HepG2 (cell line): Measurements from ENCODE around the gene ZNF213. TPM values are rescaled to one million over a fixed set of nuclear protein-coding genes. Genes with fewer than 3 reads are reported as not detected.
A peak's percentile ranks its signal among the peaks of the same experiment; 100 is the strongest.

Experiments
- ARID2 ChIP-seq: sonication (generic); formaldehyde crosslinking; IDR thresholded peaks from 2 replicates; pipeline ENCODE4 v1.8.1; 2022; ENCODE audit warnings: mild to moderate bottlenecking, missing genetic modification reagents, borderline replicate concordance
- ASH2L ChIP-seq: fragments of 300-600, 200-600 bp; sonication (generic); IDR thresholded peaks from 2 replicates; pipeline ENCODE4 v1.7.0; 2017; ENCODE audit warnings: low read depth, mild to moderate bottlenecking, moderate library complexity, mixed read lengths, low read length; ENCODE audit not compliant: insufficient read length
- ATM ChIP-seq: fragments of 450-650 bp; IDR thresholded peaks from 2 replicates; pipeline ENCODE4 v1.7.1; 2017; ENCODE audit warnings: mild to moderate bottlenecking, borderline replicate concordance
- FOXO1 ChIP-seq: sonication (generic); formaldehyde crosslinking; IDR thresholded peaks from 2 replicates; pipeline ENCODE4 v1.4.0; 2020; ENCODE audit warnings: missing genetic modification reagents
- HNRNPL ChIP-seq: fragments of 200-400 bp; formaldehyde crosslinking; IDR thresholded peaks from 2 replicates; pipeline ENCODE4 v1.6.1; 2017; ENCODE audit warnings: mild to moderate bottlenecking, low read depth, low read length
- ISX ChIP-seq: sonication (generic); formaldehyde crosslinking; conservative IDR thresholded peaks from 2 replicates; pipeline ENCODE4 v1.5.0; 2020; ENCODE audit warnings: missing genetic modification reagents
- PHB2 ChIP-seq: fragments of 450-650 bp; IDR thresholded peaks from 2 replicates; pipeline ENCODE4 v1.6.1; 2018; ENCODE audit not compliant: partially characterized antibody
- PHF8 ChIP-seq: sonication (generic); formaldehyde crosslinking; IDR thresholded peaks from 2 replicates; pipeline ENCODE4 v1.5.0; 2020; ENCODE audit warnings: missing genetic modification reagents
- REXO4 ChIP-seq: sonication (generic); formaldehyde crosslinking; IDR thresholded peaks from 2 replicates; pipeline ENCODE4 v1.8.0; 2022; ENCODE audit warnings: missing genetic modification reagents, mild to moderate bottlenecking, borderline replicate concordance
- TMF1 ChIP-seq: sonication (generic); formaldehyde crosslinking; IDR thresholded peaks from 2 replicates; pipeline ENCODE4 v1.8.1; 2022; ENCODE audit warnings: low read depth, missing genetic modification reagents
- XRCC5 ChIP-seq: fragments of 200-400 bp; formaldehyde crosslinking; optimal IDR thresholded peaks from 2 replicates; pipeline ENCODE3; 2017; ENCODE audit warnings: mild to moderate bottlenecking, low read length
- ZNF17 ChIP-seq: sonication (generic); formaldehyde crosslinking; IDR thresholded peaks from 2 replicates; pipeline ENCODE4 v1.5.0; 2020; ENCODE audit warnings: mild to moderate bottlenecking, missing genetic modification reagents
- ZNF18 ChIP-seq: sonication (generic); formaldehyde crosslinking; IDR thresholded peaks from 2 replicates; pipeline ENCODE4 v1.8.0; 2022; ENCODE audit warnings: mild to moderate bottlenecking, missing genetic modification reagents; ENCODE audit not compliant: insufficient replicate concordance
- ZNF260 ChIP-seq: sonication (generic); formaldehyde crosslinking; IDR thresholded peaks from 2 replicates; pipeline ENCODE4 v1.4.0; 2020; ENCODE audit warnings: missing genetic modification reagents, low read depth, mild to moderate bottlenecking, borderline replicate concordance
- ZNF513 ChIP-seq: sonication (generic); formaldehyde crosslinking; conservative IDR thresholded peaks from 2 replicates; pipeline ENCODE4 v1.5.0; 2020; ENCODE audit warnings: missing genetic modification reagents
- ZNF713 ChIP-seq: sonication (generic); formaldehyde crosslinking; IDR thresholded peaks from 2 replicates; pipeline ENCODE4 v1.4.0; 2020; ENCODE audit warnings: mild to moderate bottlenecking, missing genetic modification reagents
- ZNF75D ChIP-seq: sonication (generic); formaldehyde crosslinking; IDR thresholded peaks from 2 replicates; pipeline ENCODE4 v1.8.1; 2023; ENCODE audit warnings: missing genetic modification reagents, mild to moderate bottlenecking, borderline replicate concordance
- ZNF891 ChIP-seq: sonication (generic); formaldehyde crosslinking; IDR thresholded peaks from 2 replicates; pipeline ENCODE4 v1.5.0; 2020; ENCODE audit warnings: mild to moderate bottlenecking, missing genetic modification reagents
- polyA plus RNA-seq, 8 experiments: library from polyadenylated mRNA; depleted of rRNA in 3 of 8; stranded (reverse) in 7 of 8; unstranded in 1 of 8; fragments of >200 nt; fragmentation: Illumina TruSeq in 4 of 8; extraction: Trizol in 4 of 8; gene quantifications; 2 replicates each; pipeline versions ENCODE4 v1.2.1 to v1.2.3, GENCODE V29; 2011 to 2016; ENCODE audit warnings: low read depth in 4 of 8, missing spikeins in 1 of 8, mixed read lengths in 1 of 8; ENCODE audit not compliant: insufficient read depth in 1 of 8
- total RNA-seq, 5 experiments: library from RNA; depleted of rRNA; stranded (reverse); fragments of >200 nt; fragmentation: Illumina TruSeq; extraction: Trizol; gene quantifications; 2 replicates each; pipeline ENCODE4 v1.2.3, GENCODE V29; 2016; ENCODE audit warnings: low read depth in 1 of 5
- TF ChIP-seq, protein P1 (sequence below): sonication (generic); formaldehyde crosslinking; IDR thresholded peaks from 2 replicates; pipeline ENCODE4 v1.8.1; 2022; ENCODE audit warnings: low read depth, mild to moderate bottlenecking, missing genetic modification reagents
- TF ChIP-seq, protein P2 (sequence below): sonication (generic); formaldehyde crosslinking; IDR thresholded peaks from 2 replicates; pipeline ENCODE4 v1.4.0; 2020; ENCODE audit warnings: missing genetic modification reagents
- TF ChIP-seq, protein P3 (sequence below): sonication (generic); formaldehyde crosslinking; IDR thresholded peaks from 2 replicates; pipeline ENCODE4 v1.4.0; 2020; ENCODE audit warnings: missing genetic modification reagents

The ZNF213 gene
- total and polyA plus RNA-seq, 2 of the 13 experiments (the other 11 are each of a cell fraction or from before 2014, with no cell fraction given): 0.59 to 0.97 TPM

GRCh38 chr16:3131755-3132377 is 3.0 kb upstream of the ZNF213 start (continued):
- TF ChIP-seq, protein P1, sequence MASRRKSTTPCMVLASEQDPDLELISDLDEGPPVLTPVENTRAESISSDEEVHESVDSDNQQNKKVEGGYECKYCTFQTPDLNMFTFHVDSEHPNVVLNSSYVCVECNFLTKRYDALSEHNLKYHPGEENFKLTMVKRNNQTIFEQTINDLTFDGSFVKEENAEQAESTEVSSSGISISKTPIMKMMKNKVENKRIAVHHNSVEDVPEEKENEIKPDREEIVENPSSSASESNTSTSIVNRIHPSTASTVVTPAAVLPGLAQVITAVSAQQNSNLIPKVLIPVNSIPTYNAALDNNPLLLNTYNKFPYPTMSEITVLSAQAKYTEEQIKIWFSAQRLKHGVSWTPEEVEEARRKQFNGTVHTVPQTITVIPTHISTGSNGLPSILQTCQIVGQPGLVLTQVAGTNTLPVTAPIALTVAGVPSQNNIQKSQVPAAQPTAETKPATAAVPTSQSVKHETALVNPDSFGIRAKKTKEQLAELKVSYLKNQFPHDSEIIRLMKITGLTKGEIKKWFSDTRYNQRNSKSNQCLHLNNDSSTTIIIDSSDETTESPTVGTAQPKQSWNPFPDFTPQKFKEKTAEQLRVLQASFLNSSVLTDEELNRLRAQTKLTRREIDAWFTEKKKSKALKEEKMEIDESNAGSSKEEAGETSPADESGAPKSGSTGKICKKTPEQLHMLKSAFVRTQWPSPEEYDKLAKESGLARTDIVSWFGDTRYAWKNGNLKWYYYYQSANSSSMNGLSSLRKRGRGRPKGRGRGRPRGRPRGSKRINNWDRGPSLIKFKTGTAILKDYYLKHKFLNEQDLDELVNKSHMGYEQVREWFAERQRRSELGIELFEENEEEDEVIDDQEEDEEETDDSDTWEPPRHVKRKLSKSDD (CRISPR knock-in tag): no peak
- no peak for TF ChIP-seq ZNF75D
- no peak for TF ChIP-seq ZNF260 (CRISPR knock-in tag)
- TF ChIP-seq PHB2: no peak
- TF ChIP-seq XRCC5: peak; percentile 59
- TF ChIP-seq, protein P2, sequence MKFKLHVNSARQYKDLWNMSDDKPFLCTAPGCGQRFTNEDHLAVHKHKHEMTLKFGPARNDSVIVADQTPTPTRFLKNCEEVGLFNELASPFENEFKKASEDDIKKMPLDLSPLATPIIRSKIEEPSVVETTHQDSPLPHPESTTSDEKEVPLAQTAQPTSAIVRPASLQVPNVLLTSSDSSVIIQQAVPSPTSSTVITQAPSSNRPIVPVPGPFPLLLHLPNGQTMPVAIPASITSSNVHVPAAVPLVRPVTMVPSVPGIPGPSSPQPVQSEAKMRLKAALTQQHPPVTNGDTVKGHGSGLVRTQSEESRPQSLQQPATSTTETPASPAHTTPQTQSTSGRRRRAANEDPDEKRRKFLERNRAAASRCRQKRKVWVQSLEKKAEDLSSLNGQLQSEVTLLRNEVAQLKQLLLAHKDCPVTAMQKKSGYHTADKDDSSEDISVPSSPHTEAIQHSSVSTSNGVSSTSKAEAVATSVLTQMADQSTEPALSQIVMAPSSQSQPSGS: no peak
- no peak for TF ChIP-seq TMF1 (CRISPR knock-in tag)
- no peak for TF ChIP-seq HNRNPL
- TF ChIP-seq ZNF17 (CRISPR knock-in tag): no peak
- TF ChIP-seq, protein P3, sequence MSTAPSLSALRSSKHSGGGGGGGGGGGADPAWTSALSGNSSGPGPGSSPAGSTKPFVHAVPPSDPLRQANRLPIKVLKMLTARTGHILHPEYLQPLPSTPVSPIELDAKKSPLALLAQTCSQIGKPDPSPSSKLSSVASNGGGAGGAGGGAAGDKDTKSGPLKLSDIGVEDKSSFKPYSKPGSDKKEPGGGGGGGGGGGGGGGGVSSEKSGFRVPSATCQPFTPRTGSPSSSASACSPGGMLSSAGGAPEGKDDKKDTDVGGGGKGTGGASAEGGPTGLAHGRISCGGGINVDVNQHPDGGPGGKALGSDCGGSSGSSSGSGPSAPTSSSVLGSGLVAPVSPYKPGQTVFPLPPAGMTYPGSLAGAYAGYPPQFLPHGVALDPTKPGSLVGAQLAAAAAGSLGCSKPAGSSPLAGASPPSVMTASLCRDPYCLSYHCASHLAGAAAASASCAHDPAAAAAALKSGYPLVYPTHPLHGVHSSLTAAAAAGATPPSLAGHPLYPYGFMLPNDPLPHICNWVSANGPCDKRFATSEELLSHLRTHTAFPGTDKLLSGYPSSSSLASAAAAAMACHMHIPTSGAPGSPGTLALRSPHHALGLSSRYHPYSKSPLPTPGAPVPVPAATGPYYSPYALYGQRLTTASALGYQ (CRISPR knock-in tag): no peak
- no peak for TF ChIP-seq ZNF713
- TF ChIP-seq ATM: no peak
- TF ChIP-seq REXO4 (CRISPR knock-in tag): no peak
- TF ChIP-seq ZNF513 (CRISPR knock-in tag): no peak
- TF ChIP-seq FOXO1 (CRISPR knock-in tag): 0 out of 2 replicates have a peak, but pooled peaks have one; percentile 23
- no peak for TF ChIP-seq ZNF891 (CRISPR knock-in tag)
- no peak for TF ChIP-seq ZNF18
- no peak for TF ChIP-seq ARID2 (CRISPR knock-in tag)
- TF ChIP-seq ASH2L: no peak
- no peak for TF ChIP-seq PHF8
- TF ChIP-seq ISX (CRISPR knock-in tag): no peak
